Measurements from ENCODE around the gene MAP3K9.

GRCh38 chr14:70696026-70696425, 113.3 kb downstream of the MAP3K9 start:
- TF ChIP-seq, protein P1, sequence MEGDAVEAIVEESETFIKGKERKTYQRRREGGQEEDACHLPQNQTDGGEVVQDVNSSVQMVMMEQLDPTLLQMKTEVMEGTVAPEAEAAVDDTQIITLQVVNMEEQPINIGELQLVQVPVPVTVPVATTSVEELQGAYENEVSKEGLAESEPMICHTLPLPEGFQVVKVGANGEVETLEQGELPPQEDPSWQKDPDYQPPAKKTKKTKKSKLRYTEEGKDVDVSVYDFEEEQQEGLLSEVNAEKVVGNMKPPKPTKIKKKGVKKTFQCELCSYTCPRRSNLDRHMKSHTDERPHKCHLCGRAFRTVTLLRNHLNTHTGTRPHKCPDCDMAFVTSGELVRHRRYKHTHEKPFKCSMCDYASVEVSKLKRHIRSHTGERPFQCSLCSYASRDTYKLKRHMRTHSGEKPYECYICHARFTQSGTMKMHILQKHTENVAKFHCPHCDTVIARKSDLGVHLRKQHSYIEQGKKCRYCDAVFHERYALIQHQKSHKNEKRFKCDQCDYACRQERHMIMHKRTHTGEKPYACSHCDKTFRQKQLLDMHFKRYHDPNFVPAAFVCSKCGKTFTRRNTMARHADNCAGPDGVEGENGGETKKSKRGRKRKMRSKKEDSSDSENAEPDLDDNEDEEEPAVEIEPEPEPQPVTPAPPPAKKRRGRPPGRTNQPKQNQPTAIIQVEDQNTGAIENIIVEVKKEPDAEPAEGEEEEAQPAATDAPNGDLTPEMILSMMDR (IDR thresholded peaks at IDR 0.05; ENCODE audit: low read length) = no peak
- TF ChIP-seq EZH2 (optimal IDR thresholded peaks at IDR 0.05; ENCODE audit: low read depth, low read length) (no peak), EZH2phosphoT487 (IDR thresholded peaks at IDR 0.05; ENCODE audit: low read length) (no peak)
